SIG-M5 (cell line): Measurements from ENCODE around the gene RPL10.

ENCODE experiments used
- DNase-seq: peaks from one replicate; lab custom pipeline; 2025; lab: John Stamatoyannopoulos, UW

Gene RPL10

GRCh38 chrX:154401045-154401799 is 3.0 kb downstream of the RPL10 start:
- no peak for DNase-seq

DNA sequence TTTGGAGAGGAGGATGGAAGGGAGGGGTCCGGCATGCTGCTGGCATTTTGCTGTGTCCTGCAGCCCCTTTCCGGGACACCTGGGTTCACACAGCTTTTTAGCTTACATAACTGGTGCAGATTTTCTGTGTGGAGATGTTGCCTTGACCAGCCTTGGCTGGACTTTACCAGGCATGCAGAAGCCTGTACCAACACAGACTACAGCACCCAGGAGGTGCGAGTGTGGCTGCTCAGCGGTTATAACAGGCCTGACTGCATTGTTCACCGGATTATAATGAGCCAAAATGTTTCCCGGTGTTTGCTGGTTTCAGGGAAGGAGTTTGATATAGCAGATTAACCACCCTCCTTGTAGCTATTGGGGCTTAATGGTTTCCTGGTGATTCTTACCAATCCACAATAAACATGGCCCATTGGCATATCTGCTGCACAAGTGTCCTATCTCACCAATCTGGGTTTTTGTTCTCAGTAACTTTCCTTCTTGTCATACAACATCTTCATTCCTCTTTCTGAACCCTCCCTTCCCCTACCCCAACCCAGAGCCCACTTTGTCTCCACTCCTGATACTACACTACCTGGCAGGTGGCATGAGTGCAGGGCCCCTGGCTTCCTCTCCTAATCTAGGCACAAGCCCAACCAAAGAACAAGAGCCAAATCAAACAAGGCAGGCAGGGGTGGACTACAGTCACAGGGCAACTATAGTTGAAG is 3.9 kb downstream of the RPL10 start:
- DNase-seq, result no peak

DNA sequence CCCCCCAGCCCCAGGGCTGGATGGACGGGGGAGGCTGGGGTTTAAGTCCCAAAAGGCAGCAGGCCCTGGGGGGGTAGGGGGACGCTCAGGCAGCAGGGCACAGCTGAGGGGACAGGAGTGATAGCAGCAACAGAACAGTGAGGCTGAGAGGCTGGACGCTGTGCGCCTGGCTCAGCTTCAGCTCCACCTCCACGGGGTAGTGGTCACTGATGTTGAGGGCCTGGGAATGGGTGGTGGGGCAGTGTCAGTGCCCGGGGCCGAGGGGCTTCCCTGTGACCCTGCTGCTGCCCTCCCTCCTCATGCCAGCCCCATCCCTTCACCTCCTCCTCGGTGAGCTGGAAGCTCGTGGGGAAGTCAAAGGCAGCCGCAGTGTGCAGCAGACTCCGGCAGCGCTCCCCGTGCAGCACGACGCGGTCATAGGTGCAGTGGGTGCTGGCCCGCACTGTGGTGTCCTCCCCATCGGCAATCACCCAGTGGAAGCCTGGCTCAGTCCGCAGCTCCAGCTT is 4.5 kb downstream of the RPL10 start:
- no peak for DNase-seq

DNA sequence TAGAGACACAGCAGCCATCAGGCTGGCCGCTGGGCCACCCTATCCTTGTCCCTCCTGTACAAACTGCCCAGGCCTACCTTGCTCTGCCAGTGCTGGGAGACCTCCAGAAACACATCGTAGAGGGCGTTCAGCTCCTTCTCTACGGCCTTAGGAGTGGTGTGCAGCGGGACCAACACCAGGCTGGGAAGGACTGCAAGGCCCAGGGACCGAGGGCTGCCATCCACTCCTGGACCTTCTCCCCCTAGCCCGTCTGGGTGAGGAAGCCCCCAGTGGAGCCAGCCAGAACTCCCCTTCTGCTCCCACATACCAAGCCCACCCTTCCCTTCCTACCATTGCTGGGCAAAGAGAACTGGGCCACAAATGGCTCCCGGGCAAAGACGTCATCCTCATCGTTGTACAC is 5.0 kb downstream of the RPL10 start:
- DNase-seq, result no peak

DNA sequence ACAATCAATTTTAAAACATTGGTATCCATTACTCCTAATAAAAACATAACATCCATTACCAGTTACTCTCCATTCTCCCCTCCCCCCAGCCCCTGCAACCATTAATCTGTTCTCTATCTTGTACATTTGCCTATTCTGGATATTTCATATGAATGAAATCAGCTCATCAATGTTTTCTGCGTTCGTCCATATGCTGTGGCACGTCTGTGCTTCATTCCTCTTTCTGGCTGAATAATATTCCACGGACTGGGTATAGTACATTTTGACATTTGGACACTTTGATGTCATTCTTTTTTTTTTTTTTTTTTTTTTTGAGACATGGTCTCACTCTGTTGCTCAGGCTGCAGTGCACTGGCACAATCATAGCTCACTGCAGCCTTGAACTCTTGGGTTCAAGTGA is 5.7 kb downstream of the RPL10 start:
- no peak for DNase-seq

GRCh38 chrX:154404625-154405192 is 6.5 kb downstream of the RPL10 start:
- no peak for DNase-seq

- DNase-seq, result no peak
These were observed 10.6 kb downstream of the RPL10 start for GRCh38 chrX:154408659-154409221.

DNA sequence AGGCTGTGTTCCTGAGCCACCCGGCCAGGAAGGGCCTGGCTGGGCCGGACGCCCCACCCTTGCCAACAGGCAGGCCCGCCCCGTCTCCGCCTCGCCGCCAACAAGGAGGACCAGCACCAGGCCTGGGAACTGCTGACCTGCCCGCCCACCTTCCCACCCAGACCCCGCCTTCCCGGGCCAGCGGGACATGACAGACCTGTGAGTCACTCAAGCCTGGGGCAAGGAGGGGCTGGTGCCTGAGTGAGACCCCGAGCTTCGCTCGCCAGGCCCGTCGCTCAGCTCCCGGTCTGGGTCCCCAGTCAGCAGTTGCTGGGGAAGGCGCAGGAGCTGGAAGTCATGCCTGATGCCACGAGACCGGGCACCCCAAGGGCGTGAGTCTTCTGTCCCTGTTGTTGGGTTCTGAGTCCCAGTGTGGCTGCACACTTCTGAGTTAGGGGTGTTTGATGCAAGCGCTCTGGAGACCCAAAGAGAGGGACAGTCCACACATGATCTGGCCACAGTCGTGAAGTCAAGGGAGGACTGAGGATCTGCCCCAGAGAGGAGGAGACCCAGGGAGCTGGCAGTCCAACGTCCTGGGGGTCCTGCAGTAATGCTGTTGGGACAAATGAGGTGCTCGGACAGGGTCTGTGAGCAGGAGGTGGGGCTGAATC is 11.2 kb downstream of the RPL10 start, which contains the start of gene DNASE1L1:
DNASE1L1 (minus strand) TSS at position 33 of the 650 bp plus-strand sequence. CDS start 3,686 bp downstream, outside the sequence.
- DNase-seq, result no peak

- no peak for DNase-seq
These were observed 13.8 kb downstream of the RPL10 start for GRCh38 chrX:154411981-154412340.

DNA sequence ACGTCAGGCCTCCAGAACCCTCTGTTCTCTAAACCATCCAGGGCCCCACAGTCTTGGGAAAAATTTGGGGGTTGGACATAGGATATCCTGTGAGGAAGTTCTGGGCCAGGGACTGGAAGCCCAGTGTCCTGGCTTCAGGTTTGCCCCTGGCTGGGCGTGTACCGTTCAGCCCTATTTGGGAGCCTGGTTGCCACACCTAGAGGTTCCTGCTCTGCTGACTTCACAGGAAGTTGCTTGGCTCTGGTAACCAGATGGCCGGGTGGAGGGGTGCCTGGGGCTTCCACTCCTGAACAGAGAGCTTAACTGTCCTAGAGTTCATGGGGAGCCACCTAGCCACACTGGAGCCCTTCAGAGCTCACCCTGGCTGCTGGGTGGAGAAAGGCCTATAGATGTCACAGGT is 14.3 kb downstream of the RPL10 start:
- no peak for DNase-seq

GRCh38 chrX:154413142-154413541 is 15.0 kb downstream of the RPL10 start:
- DNase-seq, result no peak

- no peak for DNase-seq
These were observed 19.0 kb downstream of the RPL10 start for GRCh38 chrX:154417157-154417556.

DNA sequence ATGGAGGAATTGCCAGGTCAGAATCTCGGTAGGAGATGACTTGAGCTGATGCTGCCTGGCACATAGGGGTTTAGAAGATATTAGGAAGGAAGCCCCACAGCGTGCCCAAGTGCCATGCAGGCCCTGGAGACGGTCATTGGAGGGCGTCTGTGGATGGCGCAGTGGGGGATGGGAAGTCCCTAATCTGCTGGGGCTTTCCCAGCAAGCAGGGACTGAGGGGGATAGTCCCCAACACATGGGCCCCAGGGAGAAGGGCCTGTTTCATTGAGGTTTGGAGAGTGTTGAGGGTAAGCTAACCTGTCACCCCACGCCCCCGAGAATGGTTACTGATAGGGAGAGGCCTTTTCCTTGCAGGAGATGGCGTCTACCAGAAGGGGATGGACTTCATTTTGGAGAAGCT is 21.0 kb downstream of the RPL10 start:
- DNase-seq, result no peak

DNA sequence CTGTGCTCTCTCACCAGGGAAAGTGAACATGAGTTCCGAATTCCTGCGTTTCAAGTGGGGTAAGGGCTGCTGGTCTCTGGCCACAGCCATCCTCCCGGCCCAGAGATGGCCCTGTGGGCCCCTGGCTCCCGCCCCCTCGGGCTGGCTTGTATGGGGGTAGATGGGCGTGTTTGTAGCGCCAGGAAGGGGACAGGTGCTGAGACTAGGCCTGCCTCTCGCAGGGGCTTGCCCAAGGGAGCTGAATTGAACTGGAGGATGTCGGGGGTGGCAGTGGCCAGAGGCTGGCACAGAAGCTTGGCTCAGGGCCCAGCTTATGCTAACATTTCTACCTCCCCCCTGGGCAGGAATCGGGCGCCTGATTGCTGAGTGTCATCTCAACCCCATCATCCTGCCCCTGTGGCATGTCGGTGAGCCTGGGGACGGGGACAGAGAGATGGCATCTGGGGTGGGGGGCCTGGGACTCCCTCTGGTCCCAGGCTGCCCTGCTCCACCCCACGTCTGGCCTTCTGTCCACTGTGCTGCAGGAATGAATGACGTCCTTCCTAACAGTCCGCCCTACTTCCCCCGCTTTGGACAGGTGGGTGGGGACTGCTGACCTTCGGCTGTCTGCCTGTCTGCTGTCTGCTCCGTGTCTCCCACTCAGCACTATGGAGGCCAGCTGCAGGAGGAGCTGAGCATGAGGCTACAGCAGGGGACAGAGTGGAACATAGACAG is 21.7 kb downstream of the RPL10 start:
- DNase-seq, result no peak

GRCh38 chrX:154420402-154420756 is 22.2 kb downstream of the RPL10 start:
- no peak for DNase-seq

GRCh38 chrX:154426916-154427770 is 29.0 kb downstream of the RPL10 start:
- peak; percentile 1 for DNase-seq

DNA sequence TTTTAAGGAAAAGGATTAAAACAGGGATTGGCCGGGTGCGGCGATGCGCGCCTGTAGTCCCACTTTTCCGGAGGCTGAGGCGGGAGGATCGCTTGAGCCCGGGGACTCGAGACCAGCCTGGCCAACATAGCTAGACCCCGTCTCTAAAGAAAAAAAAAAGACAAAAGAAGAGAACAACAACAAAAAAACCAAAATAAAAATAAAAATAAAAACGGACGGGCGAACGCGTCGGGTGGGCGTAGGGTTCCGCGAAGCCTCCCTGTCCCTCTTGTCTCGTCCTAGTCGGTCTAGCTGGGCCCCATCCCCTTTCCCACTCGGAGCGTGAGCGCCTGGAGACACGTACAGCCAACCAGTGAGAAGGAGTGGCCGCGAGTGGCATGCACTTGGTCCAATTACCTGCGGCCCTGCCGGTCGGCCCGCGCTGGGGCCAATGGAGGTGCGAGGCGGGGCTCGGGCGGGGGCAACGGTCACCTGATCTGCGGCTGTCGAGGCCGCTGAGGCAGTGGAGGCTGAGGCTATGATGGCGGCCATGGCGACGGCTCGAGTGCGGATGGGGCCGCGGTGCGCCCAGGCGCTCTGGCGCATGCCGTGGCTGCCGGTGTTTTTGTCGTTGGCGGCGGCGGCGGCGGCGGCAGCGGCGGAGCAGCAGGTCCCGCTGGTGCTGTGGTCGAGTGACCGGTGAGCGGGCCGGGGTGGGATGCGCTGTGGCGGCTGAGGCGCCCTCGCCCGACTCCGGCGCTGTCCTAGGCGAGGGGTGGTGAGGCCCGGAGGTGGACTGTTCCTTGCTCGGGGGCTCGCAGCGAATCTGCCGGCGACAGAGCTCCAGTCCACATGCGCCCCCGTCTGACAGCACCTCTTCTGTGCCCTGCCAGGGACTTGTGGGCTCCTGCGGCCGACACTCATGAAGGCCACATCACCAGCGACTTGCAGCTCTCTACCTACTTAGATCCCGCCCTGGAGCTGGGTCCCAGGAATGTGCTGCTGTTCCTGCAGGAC is 30.3 kb downstream of the RPL10 start, which contains the start of gene ATP6AP1:
ATP6AP1 (plus strand) TSS at position 502 of the 996 bp plus-strand sequence; CDS start at position 518, 16 bp downstream.
- peak; percentile 55 for DNase-seq

DNA sequence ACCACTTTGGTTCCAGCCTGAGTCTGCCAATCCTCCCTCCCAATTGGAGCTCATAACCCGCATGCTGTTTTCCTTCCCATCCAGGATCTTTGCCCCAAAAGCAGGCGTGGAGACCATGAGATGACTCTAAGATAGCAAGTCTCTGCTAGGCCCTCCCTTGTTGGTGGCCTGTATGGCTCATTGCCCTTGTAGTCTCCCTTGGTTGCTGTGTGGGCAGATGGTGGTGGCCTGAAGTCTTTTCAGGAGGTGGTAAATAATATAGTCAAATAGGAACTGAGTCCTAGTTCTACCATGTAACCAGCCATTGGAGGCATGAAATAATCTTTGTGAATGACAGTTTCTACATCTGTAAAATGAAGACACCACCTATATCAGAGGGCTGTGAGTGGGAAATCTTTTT is 31.5 kb downstream of the RPL10 start:
- DNase-seq, result no peak

GRCh38 chrX:154430479-154430878 is 32.3 kb downstream of the RPL10 start:
- no peak for DNase-seq
